ENCODE data around the gene MRPL10.

The MRPL10 gene

DNA sequence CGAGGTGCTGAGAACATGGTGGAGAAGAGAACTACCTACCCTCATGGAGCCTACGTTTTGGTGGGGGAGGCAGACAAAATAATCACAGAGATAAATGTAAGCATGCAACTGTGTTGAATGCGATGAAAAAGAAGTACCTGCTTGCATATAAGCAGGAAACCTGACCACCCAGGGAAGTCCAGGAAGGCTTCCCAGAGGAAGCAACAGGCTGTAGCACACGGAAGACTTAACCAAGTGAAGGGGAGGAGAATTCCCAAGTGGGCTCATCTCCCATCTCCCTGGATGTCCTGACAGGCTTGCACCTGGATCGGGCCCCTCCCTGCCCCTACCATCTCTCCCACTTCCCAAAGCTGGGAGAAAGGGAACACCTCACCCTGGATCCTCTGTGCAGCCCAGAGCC, 7.7 kb upstream of the MRPL10 start:
- no peak for DNase-seq

DNA sequence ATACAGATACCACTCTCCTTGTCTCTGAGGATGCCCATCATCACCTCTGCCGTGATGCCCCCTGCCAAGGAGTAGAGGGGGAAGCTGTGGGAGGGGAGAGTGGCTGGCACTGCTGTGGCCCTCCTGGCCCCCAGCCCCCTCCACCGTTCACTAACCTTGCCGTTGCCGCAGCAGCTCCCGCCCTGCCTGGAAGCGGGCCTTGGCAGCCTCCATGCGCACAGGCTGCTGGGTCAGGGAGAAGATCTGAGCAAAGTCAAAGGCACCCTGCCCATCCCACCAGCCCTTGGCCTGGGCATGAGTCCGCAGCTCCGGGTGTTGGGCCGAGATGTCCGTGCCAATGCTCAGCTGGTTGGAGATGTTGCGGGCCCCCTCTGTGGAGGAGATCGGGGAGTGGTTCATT, 7.3 kb upstream of the MRPL10 start:
- DNase-seq: no peak

DNA sequence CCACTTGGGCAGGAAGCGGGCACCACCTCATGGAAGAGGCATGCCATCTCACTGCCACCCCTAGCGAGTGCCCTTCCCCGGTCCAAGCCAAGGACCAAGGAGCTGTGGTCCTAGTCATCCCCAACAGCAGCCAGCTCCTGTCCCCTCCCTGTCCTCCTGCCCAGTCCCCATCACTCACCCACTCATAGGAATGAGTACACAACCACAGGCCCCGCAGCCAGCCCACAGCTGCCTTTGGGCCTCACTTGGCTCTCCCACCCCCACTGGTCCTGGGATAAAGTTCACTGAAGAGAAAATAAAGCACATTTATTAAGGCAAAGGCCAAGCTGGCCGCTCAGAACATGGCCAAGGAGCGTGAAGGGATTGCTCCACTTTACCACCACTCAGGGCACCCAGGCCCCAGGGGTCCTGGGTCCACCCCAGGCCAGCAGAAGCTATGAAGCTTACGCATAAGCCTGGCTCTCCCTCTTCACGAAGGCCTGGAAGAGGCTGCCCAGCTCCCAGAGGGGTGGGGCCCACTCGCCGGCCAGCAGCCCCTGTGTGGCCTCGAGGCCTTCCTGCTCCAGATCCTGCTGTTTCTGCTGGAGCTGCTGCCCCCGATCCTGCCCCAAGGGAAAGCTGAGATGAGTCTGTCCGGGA, 6.2 kb upstream of the MRPL10 start:
- DNase-seq: no peak

DNA sequence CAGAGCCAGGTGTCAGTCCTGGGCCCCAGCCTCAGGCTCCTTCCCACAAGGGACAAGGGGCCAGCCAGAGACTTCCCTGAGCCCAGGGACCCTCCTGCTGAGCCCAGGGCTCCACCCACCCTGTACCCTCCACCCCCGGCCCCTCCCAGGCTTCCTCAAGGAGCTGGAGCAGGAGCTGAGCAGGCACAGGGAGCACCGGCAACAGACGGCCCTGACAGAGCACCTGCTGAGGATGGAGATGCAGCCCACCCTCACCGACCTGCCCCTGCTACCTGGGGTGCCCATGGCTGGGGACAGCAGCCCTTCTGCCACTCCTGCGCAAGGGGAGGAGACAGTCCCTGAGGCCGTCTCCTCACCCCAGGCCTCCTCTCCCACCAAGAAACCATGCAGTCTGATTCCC, 5.3 kb upstream of the MRPL10 start:
- no peak for DNase-seq

DNA sequence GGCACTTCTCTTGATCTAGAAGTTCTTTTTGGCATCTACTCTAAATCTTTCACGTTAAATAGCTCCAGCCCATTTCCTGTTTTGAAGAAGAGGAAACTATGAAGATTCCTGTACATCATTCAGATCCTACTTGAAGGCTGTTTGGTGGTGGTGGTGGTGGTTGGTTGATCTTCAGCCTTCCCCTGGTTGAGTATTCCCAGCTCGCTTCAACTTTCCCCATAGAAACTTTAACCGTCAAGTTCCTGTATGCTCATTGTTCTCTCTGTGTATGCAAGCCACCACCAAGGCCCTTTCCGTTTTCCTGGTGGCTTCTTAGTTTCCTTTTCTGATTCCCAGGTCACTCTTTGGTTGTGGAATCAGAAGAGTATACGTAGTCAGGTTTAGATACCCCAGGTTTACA, 3.4 kb upstream of the MRPL10 start:
- no peak for DNase-seq

DNA sequence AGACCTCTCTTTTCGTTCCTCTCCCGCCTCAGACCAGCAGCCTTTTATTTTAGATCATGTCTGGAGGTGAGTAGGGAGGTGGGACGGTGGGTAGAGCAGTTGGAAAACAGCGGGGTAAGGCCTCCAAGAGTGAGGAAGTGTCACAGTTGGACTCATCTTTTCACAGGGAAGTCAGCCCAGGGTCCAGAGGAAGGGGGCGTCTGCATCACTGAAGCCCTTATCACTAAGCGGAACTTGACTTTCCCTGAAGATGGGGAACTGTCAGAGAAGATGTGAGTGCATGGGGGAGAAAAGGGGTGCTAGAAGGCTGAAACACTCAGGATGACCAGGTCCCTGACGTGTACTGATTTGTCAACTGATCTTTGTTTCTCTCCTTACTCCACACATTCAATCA, 590 bp upstream of the MRPL10 start:
- DNase-seq: no peak

DNA sequence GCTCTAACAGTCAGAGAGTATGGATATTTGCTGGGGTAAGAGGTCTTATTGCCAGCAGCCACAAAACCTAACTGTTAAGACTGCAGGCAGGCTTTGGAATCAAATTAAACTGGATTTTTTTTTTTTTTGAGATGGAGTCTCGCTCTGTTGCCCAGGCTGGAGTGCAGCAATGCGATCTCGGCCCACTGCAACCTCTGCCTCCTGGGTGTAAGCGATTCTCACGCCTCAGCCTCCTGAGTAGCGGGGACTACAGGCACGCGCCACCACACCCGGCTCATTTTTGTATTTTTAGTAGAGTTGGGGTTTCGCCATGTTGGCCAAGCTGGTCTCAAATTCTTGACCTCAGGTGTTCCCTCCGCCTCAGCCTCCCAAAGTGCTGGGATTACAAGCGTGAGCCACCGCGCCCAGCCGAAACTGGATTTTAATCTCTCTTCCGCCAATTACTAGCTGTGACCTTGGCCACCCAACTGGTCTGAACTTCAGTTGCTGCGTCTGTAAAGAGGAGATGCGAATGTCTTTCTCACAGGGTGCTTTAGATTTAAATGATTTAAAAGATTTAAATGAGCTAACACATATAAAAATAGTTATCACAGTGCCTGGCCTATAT, 842 bp downstream of the MRPL10 start:
- DNase-seq: no peak

DNA sequence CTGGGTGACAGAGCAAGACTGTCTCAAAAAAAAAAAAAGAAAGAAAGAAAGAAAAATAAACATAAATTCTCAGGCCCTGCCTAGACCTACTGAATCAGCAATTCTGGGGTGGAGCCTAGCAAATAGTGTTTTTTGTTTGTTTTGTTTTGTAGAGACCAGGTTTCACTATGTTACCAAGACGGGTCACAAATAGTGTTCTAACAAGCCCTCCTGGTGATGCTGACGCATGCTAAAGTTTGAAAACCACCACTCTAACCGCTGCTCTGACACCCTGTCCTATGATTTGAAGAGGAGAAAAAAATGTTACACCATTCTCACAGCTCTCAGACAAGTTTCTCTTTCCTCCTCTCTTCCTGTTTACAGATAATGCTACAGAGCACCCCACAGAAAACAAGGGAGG, 1.5 kb downstream of the MRPL10 start:
- DNase-seq: no peak

DNA sequence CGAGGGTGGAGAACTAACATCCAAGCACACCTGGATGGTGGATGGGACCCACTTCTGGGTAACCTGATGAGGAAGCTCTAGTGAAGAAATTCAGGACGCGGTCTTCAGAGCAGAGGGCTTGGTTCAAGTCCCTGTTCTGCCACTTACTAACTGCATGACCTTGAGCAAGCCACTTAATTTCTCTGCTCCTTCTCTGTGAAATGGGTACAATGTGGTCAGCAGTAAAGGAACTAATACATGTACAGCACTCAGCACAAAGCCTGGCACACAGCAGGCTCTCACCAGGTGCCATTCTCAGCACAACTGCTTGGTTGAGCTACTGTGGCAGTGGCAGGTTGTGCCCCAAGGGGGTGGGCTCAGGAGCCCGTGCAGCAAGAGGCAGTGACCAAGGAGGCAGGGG, 7.8 kb downstream of the MRPL10 start:
- no peak for DNase-seq

DNA sequence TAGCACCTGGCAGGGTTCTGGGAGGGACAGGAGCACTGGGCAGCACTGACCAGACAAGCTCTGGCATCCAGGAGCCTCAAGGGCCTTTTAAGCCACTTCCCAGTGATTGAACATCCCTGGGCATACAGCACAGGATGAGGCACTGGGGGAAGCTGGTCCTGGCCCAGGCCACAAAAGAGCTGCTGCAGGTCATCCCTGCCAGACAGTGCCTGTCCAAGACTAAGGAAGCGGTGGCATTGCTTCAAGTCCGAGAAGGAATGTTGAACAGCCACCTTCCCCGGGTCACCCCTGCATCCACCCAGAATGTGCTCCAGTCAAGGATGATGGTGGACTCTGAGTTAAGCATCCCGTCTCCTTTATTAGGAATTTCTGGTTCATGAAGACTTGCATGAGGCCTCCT, 8.6 kb downstream of the MRPL10 start:
- no peak for DNase-seq

DNA sequence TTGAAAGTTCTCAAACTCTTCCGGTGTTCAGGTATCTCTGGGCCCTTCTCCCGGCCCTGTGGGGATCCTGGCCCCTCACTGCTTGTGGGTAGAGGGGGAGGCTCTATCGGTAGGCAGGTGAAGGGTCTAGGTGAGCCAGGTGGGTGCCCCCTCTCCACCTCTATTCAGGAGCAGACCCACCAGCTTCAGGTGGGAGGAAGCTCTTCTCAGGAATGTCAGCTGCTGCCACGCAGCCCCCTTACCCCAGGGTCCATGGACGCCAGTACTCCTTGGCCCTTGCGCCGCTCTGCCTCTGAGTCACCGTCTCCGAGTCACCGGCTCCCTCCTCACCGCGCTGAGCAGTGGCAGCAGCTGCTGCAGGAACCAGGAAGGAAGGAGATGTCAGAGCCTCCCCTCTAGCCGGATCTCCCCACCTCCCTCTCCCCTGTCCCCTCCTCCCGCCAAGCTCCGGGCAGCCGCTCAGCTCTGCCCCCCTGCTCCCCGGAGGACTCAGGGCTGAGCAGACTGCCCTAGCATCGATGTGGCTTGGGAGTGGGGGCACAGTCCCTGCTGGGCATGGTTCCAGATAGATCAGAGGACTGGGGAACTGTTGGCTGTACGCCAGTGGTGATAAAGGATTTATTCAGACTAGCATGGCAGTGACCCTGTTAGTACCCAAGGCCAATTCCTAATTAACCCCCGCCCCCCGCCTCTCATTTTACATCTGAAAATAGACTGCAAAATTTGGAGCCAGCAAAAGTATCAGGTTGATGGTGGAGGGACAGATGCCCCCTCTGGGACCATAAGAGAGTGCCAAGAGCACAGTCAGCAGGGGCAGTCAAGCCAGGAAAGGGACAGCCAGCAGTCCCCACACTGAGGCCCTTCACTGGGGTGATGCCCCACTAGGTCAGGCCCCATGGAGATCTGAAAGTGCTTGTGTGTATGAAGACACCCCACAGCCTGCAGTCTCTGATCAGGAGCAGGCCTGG, 9.6 kb downstream of the MRPL10 start, which contains the start of gene OSBPL7:
OSBPL7 (minus strand) TSS at position 371 of the 968 bp plus-strand sequence. CDS start 1,516 bp downstream, outside the sequence.
- DNase-seq: peak; percentile 93

DNA sequence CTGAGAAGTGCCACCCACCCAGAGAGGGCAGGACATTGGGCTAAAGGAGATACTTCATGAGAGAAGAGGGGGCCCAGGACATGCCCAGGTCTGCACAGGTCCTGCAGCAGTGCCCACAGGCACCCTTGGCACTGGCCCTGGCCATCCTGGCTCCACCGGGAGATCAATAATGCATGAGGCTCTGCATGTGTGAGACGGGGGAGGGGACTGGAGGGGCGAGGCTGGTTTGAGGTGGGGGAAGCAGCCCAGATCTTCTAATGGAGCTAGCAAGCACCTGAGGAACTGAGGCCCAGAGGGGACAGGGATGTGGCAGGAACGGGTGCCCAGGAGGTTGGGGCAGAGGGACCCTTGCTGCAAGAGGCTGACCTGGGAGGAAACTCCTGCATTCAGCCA, 10.3 kb downstream of the MRPL10 start:
- DNase-seq: no peak

DNA sequence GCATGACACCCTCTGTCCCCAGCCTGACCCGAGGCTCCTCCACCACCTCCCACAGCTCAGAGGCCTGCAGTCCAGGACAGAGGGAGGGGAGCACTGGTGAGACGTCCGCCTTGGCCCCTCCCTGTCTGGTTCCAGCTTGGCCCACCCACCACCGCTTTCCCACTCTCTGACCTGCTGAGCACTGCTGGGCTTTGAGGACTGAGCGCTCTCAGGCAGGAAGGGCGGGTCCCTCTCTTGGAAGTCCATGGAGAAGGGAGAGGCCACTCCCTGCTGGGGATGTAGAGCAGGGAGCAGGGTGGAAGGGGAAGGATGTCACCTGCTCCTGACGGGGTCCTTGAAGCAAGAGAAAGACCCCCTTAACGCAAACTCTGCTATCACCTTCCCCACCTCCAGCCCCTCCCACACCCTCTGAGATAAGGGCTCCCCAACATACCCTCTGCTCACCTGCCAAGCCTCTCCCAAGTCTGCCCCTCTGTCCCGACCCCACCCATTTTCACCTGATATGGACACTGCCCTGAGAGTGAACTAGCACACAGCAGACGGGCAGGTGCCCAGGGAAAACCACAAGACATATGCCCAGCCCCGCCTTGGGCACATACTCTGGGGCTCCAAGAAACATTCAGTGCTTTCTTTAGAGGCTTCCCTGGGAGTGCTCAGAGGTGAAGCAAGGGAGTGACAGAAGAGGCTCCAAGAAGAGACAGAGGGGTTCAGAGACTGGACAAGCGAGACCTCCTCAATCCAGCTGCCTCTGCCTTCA, 11.1 kb downstream of the MRPL10 start:
- no peak for DNase-seq

DNA sequence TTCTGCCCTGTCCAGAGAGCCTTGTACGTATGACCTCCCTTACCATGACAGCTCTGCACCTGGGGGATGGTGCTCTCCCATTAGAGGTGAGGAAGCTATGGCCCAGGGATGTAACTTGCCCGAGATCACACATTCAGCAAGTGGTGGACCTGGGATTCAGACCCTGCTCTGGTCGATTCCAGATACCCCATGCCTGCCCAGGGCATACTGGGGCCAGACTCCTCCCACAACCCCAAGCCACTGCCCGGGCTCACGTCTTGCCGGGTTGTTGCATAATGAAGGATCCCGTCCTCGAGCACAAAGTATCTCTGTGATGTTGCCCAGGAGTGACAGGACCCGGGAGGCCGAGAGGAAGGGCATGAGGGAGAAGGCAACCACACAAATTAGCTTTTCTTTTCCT, 11.9 kb downstream of the MRPL10 start:
- DNase-seq: no peak

DNA sequence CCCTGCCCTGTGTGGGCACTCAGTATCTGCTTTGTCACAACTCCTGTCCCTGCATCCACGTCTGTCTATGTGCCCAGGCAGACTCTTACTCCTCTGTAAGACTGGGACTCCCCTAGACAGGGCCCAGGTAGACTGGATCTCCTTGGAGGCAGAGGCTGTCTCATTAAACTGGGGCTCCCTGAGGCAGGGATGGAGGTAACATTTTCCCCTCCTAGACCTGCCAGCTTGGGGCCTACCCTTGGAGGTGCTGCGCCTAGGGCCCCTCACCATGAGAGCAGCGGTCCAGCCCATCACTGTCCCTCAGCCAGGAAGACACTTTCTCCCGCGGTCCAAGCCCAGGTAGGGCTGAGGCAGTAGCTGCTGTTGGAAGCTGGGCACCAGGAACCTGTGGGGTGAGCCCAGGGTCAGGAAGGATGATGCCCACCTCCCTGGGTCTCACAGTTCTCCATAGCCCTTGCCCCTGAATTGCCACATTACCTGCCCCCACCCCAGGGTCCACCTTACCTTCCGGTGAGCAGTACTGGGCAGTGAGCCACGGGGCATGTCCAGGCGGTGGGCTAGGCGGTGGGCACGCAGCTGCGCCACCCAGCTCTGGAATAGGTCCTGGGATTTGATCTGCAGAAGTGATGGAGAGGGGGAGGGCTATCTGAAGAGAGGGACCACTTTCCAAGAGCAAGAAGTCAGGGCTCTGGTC, 13.2 kb downstream of the MRPL10 start:
- DNase-seq: no peak

DNA sequence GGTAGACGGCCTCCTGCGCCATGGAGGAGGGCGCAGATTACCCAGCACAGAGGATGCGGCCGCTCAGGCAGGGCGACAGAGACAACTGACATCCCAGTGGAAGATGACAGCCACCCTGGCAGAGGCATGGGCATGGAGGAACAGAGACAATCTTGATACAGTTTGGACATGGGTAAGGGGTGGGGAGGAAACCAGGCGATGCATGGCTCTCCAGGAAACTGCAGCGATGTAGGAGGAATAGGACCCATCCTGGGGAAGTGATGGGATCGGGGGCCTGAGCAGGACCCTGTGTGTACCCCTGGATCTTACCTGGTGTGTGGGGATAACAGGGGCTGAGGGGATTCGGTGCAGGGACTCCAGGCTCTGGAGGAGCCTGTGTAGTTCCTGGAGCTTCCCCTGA, 14.4 kb downstream of the MRPL10 start:
- DNase-seq: no peak

DNA sequence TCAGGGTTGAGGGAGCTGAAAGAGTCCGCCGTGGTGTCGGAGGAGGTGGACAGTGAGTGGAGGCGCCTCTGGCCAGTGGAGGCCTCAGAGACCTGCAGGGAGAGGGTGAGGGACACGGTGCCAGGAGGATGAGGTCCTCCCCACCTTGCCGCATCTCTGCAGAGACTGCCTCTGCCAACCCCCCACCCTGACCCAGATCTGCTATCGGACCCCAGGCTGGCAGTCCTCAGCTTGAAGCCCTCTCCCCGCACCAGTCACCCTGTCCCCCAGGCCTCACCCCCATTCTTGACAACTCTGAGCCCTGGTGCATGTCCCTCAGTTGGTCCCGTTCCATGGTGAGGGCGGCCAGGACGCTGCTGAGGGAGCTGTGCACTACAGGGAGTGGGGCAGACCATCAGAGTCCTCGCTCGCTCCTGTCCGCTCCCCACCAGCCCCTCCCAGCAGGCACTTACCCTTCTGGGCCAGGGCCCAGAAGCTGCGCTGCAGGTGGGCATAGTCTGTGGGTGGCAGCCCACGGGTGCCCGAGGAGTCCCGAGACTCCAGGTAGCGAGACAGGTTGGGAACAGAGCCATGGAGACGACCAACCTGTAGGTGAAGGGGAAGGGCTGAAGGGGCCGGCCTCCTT, 15.1 kb downstream of the MRPL10 start:
- DNase-seq: no peak

DNA sequence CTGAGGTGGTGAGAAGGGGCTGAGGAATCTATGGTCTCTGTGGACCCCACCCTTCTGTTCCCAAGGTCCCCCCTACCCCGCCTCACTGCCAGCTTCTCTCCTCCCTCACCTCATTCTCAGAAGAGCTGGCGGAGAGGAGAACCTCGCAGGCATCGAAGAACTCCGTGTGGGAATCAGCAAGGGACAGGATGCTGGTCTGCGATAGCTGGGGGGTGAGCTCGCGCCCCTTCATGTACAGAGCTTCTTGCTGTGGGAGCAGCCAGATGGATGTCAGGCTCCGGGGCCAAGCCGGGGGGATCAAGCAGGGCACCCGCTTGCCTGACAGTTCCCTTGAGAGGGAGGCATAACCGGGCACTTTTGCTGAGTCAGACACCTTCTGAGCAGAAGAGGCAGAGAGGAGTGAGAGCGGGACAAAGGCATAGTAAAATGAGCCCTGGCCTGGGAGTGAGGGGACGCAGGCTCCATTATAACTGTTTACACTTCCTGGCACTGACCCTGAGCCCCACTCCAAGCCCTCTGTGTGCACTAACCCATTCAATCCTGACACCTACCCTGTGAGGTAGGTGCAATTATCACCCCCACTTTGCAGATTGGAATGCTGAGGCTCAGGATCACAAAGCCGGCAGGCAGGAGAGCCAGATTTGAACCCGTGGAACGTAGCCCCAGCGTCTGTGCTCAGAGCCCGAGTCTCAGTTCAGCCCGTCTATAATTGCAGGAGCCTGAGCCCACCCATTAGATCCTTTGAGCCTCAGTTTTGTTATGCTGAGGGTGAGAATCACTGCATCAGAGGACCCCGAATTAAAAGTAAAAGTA, 16.0 kb downstream of the MRPL10 start:
- DNase-seq: no peak

DNA sequence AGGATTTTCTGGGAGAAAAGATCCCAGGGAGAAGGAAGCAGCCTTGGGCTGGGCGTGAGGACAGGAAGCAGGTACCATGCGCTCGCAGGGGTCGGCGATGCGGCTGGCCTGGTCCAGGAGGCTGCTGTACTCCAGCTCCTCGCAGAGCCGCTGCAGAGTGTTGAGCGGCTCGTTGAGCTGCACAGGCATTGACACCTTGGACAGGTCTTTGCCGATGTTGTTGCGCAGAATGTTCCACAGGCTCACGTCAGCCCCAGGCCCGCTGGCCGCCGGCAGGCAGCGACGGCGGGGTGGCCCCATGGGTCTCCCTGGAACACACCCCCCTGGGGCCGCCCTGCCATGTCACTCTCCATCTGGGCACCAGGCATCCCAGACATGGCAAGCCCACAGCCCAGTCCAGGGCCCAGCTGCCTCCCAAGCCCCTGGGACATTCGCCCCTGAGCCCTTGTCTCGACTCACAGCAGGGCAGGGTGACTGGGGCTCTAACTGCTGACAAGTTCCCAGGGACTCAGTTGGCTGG, 17.8 kb downstream of the MRPL10 start:
- DNase-seq: no peak

DNA sequence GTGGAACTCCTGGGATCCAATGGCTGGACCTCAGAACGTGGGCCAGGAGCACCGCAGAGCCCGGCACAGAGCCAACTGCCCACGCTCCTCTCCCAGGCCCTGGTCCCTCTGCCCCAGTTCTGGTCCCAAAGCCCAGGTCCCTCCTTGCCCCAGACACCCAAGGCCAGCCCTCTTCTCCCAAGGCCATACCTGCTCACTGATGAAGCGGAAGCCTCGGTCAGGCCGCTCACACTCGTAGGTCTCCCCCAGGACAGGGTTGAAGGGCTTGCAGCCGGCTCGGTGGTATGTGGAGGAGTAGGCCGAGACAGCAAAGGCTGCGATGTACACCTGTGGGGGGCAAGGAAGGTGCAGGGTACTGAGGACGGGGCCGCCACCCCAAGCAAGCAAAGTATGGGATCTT, 18.3 kb downstream of the MRPL10 start:
- DNase-seq: no peak

All from NCI-H1092 treated with DMSO at 0.1 percent for 48 hours (cell line).